ENCODE measurements around the gene GPR63.

Gene GPR63

GRCh38 chr6:96809119-96809518 lies 28.2 kb downstream of the GPR63 start:
- TF ChIP-seq, protein P1, sequence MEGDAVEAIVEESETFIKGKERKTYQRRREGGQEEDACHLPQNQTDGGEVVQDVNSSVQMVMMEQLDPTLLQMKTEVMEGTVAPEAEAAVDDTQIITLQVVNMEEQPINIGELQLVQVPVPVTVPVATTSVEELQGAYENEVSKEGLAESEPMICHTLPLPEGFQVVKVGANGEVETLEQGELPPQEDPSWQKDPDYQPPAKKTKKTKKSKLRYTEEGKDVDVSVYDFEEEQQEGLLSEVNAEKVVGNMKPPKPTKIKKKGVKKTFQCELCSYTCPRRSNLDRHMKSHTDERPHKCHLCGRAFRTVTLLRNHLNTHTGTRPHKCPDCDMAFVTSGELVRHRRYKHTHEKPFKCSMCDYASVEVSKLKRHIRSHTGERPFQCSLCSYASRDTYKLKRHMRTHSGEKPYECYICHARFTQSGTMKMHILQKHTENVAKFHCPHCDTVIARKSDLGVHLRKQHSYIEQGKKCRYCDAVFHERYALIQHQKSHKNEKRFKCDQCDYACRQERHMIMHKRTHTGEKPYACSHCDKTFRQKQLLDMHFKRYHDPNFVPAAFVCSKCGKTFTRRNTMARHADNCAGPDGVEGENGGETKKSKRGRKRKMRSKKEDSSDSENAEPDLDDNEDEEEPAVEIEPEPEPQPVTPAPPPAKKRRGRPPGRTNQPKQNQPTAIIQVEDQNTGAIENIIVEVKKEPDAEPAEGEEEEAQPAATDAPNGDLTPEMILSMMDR (IDR thresholded peaks at IDR 0.05; ENCODE audit: extremely low read depth, missing control alignments), result no peak
- no peak for DNase-seq (ENCODE audit: low spot score)

DNA sequence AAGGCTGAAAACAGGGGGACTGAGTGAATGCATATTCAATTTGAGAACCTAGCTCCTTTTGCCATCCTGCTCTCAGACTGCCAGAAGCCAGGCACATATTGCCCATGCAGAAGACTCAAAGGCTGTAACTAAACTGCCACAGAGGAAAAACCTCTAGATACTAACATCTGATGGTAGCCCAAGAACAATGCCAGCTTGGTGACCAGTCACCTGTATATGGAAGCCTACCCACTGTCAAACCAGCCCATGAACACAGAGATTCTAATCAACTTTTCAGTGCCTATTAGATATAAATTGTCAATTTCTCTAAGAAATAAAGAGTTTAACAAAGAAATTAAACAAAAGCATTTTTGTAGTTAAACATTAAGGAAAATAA lies 34.2 kb downstream of the GPR63 start:
- TF ChIP-seq, protein P1 (IDR thresholded peaks at IDR 0.05; ENCODE audit: extremely low read depth, missing control alignments), result no peak
- no peak for DNase-seq (ENCODE audit: low spot score)

GRCh38 chr6:96795481-96795880 lies 41.8 kb downstream of the GPR63 start:
- peak; percentile 11 for DNase-seq (ENCODE audit: low spot score)
- TF ChIP-seq, protein P1 (IDR thresholded peaks at IDR 0.05; ENCODE audit: extremely low read depth, missing control alignments), result no peak

- TF ChIP-seq, protein P1 (IDR thresholded peaks at IDR 0.05; ENCODE audit: extremely low read depth, missing control alignments), result no peak
- DNase-seq (ENCODE audit: low spot score), result no peak
These were observed 42.3 kb downstream of the GPR63 start for GRCh38 chr6:96794980-96795379.

DNA sequence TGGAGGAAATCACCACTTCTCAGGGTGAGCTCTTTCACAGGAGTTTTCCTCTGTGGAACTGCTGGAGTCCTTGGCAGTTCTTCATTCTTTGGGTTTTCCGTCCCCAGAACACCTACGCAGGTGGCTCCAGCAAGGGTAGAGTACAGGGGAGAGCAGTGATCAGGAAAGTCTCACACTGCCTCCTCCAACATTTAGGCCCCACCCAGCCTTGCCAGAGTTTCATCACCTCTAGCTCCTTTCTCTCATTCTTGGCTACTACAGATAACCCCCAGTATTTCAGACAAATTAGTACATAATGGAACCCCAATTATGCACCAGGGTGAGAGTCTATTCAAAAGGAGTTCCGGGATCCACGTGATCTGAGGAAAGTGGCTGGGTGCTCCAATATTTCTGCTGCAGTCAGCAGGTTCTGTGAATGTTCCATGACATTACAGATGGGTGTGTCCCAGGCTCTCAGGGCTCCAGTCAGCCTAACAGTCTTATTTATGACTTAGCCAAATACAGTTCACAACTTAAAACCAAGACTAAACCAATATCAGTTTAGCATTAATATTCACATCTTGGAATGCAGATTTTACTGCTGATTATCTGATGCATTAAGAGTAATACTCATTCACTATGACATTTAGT lies 44.6 kb downstream of the GPR63 start:
- no peak for DNase-seq (ENCODE audit: low spot score)
- TF ChIP-seq, protein P1 (IDR thresholded peaks at IDR 0.05; ENCODE audit: extremely low read depth, missing control alignments), result no peak

GRCh38 chr6:96789871-96790270 lies 47.4 kb downstream of the GPR63 start:
- DNase-seq (ENCODE audit: low spot score), result no peak
- TF ChIP-seq, protein P1 (IDR thresholded peaks at IDR 0.05; ENCODE audit: extremely low read depth, missing control alignments), result no peak

DNA sequence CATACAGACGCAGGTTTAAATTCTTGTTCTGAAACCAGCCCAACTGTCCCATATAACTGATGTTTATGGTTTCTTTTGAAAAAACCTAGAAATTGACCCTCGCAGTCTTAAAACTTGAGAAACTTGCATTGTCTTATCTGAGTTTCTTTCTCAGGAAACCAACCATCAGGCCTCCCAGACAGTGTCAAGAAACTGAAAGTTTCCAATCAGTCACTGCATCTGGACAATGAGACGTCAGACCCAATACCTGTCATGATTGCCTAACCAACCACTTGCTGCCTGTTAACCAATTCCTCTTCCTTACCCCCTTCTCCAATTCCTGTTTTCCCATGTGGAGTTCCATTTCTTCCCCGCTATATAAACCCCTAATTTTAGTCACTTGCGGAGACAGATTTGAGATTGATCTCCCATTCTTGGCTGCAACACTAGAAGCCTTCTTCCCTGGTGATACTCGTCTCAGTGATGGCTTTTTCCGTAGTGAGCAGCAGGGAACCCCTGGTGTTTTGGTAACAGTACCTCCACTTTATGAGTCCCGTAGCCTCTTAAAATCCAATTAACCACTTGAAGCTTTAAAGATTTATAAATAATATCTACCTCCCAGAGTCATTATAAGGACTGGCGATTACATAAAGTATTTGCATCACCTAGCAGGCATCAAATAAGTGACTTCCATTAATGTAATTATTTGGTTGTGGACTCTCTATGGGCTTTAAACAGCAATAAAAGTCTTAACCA lies 49.3 kb downstream of the GPR63 start:
- DNase-seq (ENCODE audit: low spot score), result no peak
- TF ChIP-seq, protein P1 (IDR thresholded peaks at IDR 0.05; ENCODE audit: extremely low read depth, missing control alignments), result no peak
